Activated effector memory CD4-positive, alpha-beta T cell treated with Interleukin-2 at 50 U/mL for 16 hours (primary cell): ENCODE measurements around the gene SIX5.
A peak's percentile ranks its signal among the peaks of the same experiment; 100 is the strongest.

Experiments used
- DNase-seq: peaks from one replicate; pipeline ENCODE4 v3.0.0-alpha.2; 2020

SIX5 gene

GRCh38 chr19:45772912-45773311 lies 3.9 kb upstream of the SIX5 start:
- DNase-seq, result no peak

- DNase-seq, result no peak
Measured at GRCh38 chr19:45772130-45772840, 3.2 kb upstream of the SIX5 start.

- DNase-seq, result no peak
Measured at GRCh38 chr19:45771311-45771933, 2.4 kb upstream of the SIX5 start.

GRCh38 chr19:45770192-45771101 lies 1.4 kb upstream of the SIX5 start:
- peak; percentile 83 for DNase-seq

- peak; percentile 58 for DNase-seq
Measured at GRCh38 chr19:45769821-45770191, 754 bp upstream of the SIX5 start.

GRCh38 chr19:45768655-45768983 lies 433 bp downstream of the SIX5 start:
- DNase-seq, result no peak

- no peak for DNase-seq
Measured at GRCh38 chr19:45767881-45768654, 984 bp downstream of the SIX5 start.

- no peak for DNase-seq
Measured at GRCh38 chr19:45767410-45767880, 1.6 kb downstream of the SIX5 start.

GRCh38 chr19:45766869-45767346 lies 2.1 kb downstream of the SIX5 start:
- no peak for DNase-seq

GRCh38 chr19:45766296-45766868 lies 2.7 kb downstream of the SIX5 start:
- no peak for DNase-seq

GRCh38 chr19:45765702-45766295 lies 3.3 kb downstream of the SIX5 start:
- no peak for DNase-seq

GRCh38 chr19:45764945-45765701 lies 3.9 kb downstream of the SIX5 start:
- DNase-seq, result no peak

- DNase-seq, result no peak
Measured at GRCh38 chr19:45764475-45764874, 4.6 kb downstream of the SIX5 start.

GRCh38 chr19:45763691-45764294 lies 5.3 kb downstream of the SIX5 start:
- DNase-seq, result no peak

GRCh38 chr19:45762870-45763631 lies 6.0 kb downstream of the SIX5 start:
- no peak for DNase-seq

GRCh38 chr19:45761714-45762113 lies 7.3 kb downstream of the SIX5 start:
- no peak for DNase-seq

- no peak for DNase-seq
Measured at GRCh38 chr19:45758921-45759320, 10.1 kb downstream of the SIX5 start.

GRCh38 chr19:45757695-45758094 lies 11.4 kb downstream of the SIX5 start:
- no peak for DNase-seq

GRCh38 chr19:45754323-45754722 lies 14.7 kb downstream of the SIX5 start:
- no peak for DNase-seq

GRCh38 chr19:45753548-45753947 lies 15.5 kb downstream of the SIX5 start:
- DNase-seq, result no peak
